HL-60/S4 treated with retinoic acid at 250 ng/mL for 4 days and 3 days (cell line): ENCODE measurements around the gene ZNF394.

ENCODE experiments used
- in situ Hi-C: fragments of 300-500 bp; cut with MboI; formaldehyde crosslinking; loops from 2 replicates; pipeline ENCODE4 v1.7.0; 2022; ENCODE audit warnings: low sequenced_read_pairs

ZNF394 gene

GRCh38 chr7:99497766-99498545, 2.1 kb downstream of the ZNF394 start:
- in situ Hi-C loops: no loop called here

DNA sequence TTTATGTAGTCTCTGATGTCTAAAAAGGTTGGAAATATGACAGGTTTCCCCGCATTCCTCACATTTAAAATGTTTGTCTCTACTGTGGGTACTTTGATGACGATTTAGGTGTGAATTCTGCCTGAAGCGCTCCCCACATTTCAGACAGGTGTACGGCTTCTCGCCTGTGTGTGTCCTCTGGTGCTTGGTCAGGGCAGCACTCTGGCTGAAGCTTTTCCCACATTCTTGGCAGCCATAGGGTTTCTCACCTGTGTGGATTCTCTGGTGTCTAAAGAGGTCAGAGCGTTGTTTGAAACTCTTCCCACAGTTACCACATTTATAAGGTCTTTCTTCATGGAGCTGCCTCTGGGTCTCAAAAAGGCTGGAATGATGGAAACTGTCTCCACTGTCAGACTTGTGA, 6.3 kb downstream of the ZNF394 start:
- in situ Hi-C loops: no loop called here

DNA sequence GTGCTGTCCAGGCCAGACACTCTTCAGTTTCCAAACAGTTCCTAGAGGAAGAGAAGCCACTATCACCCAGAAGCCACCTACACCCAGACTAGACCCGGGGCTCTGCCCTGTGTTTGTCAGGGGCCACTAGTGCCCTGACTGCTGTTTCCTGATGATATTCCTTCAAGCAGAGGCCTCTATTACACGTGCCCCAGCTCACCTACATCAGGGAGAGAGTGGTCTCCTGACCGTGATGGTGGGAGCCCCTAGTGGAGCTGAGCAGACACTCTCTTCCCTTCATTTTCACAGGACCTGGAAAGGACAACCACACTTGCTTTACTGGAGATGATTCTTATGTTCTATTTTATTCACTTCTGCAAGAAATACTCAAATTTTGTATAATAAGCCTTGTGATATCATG, 9.2 kb downstream of the ZNF394 start:
- in situ Hi-C loops: no loop called here

GRCh38 chr7:99489235-99489634, 10.8 kb downstream of the ZNF394 start:
- in situ Hi-C loops: no loop called here

DNA sequence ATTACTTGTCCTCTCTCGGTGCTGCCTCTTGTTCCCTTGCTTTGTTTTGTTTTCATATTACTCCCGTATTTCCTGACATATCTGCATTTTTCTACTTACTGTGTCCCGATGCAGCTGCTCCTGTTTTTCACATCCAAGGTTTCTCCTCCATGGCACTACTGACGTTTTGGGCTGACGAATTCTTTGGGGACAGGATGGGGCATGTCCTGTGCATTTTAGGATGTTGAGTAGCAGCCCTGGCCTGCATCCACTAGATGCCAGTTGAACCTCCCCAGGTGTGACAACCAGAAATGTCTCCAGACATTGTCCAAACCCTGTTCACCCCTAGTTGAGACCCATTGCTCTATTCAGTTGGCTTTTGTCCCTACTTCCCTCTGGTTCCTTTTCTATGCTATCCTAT, 15.0 kb downstream of the ZNF394 start:
- in situ Hi-C loops: no loop called here

GRCh38 chr7:99478464-99479440, 21.3 kb downstream of the ZNF394 start:
- in situ Hi-C loops: no loop called here

GRCh38 chr7:99476107-99476506, 24.0 kb downstream of the ZNF394 start:
- in situ Hi-C loops: no loop called here

DNA sequence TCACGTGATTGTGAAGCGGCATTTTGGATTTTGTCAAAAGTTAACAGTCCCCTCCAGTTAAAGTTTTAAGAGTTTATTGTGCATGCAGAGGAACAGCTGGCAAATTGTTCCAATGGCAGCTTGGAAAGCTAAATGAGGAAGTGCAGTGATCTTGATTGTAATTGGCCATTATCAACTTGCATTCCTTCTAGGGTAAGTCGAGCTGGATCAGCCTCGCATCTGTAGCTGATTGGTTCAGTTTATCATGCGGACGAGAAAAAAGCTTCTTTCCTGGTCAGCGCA, 26.8 kb downstream of the ZNF394 start:
- in situ Hi-C loops: no loop called here

DNA sequence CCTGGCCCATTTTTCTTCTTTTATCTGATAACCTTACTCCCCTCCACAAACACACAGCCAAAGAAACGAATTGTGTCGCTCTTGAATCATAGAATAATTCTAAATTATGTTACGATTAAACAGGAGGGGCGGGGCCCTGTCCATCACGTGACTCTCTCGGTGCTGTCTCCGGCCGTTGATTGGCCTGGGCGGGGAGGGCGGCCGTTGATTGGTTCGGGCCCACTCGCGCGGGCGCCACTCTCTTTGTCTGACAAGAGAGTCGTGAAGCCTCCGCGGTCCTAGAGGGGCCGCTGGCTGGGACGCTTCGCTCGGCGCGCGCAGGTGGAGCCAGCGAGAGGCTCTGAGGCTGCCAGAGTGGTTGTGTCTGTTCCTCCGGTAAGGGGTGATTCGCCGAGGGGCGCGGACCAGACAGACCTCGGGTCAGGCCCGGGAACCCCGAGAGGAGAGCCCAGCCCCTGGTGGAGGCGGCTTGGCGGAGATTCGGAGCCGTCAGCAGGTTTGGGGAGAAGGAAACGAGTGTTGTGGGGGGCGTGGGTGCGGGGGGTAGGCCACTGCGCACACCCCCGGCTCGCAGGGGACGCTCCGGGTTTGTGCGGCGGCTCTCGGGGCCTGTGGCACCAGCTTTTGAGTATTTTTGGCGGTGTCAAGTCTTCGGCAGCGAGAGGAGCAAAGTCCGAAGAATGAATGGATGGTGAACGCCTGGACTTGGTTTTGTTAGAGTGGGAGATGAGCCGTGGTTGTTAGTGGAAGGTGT, 27.3 kb downstream of the ZNF394 start, which contains the start of gene ZNF789:
Gene ZNF789, plus strand, starts transcription at position 330 of the 754 bp plus-strand sequence. CDS start 3,567 bp downstream, outside the sequence.
- in situ Hi-C loops: no loop called here

DNA sequence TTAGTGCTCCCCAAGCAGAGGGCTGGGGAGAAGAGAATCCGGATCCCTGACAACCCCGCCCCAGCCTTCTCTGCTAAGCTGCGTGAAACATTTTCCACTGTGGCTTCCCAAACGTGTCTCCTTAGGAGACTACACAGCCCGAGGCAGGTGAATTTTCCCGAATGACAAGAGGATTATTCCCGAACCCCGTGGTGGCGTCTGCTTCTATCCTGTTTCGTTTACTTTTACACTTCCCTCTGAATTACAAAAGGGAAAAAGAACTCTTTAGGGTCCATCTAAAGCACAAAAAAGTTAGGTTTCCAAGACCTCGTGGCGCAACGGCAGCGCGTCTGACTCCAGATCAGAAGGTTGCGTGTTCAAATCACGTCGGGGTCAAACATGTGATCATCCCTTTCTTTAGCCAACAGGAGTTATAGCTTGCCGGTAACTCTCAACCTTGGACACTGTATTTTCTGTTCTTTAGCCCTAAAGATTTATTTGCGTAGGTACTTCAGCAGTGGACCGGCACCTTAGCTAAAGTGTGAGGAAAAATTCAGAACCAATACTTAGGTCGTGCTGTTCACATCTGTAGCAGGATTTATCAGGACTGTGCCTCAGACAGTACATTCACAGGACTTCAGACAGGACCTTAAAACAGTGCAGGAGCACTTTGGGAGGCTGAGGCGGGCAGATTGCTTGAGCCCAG, 30.6 kb downstream of the ZNF394 start:
- in situ Hi-C loops: no loop called here

DNA sequence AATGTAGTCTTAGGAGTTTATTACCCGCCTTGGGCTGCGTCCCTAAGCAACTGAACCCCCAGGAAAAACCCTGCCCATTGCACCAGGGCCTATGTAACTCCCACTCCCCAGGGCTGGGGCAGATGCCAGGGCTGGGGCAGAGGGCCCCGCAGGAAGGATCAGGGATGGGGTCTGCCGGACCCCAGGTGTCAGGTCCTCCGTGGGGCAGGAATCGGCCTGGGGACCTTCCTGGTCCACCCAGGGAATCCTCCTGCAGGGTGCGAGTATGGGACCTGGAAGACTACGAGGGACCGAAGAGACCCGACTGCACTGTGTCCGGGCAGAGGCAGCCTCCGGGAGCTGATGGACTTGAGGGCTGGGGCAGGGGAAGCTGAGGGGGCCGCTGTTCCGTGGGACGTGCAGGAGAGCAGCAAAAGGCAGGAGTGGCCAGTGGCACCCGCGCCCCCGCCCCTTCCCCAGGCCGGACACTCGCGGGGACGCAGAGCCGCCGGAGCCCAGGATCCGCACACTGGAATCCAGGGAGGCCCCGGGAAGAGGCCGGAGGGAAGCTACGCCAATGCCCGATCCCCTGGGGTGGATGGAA, 31.7 kb downstream of the ZNF394 start:
- in situ Hi-C loops: no loop called here

- in situ Hi-C loops: no loop called here
These were observed 34.7 kb downstream of the ZNF394 start for GRCh38 chr7:99465421-99465768.

DNA sequence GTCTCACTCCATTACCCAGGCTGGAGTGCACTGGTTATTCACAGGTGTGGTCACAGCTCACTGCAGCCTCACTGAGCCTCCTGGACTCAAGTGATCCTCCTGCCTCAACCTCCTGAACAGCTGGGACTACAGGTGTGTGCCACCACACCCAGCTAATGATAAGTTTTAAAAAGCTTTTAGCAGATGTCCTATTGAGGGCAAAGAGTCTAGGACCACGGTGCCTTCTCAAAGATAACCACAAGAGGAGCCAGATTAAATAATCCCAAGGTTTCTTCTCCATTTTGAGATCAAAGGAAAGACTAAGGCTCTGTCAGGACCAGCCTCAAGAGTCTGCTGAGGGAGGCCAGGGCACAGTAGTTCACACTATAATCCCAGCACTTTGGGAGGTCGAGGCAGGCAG, 38.9 kb downstream of the ZNF394 start:
- in situ Hi-C loops: no loop called here

DNA sequence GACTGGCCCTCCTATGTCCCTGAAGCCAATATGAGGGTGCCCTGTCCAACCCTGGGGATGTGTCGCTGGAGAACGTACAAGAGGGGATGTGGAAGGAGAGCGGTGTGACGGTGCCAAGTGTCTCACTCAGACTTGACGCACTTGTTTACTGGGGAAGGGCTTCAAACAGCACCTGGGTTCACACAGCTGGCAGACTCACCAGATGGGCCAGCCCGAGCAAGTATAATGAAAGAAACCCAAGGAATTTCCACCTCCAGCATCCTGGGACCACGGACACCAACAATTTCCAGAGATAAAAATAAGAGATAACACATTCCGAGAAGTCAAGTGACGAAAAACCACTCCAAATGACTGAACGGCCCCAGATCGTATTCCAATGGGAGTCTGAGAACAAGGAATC, 39.4 kb downstream of the ZNF394 start:
- in situ Hi-C loops: no loop called here

GRCh38 chr7:99459087-99459486, 41.0 kb downstream of the ZNF394 start:
- in situ Hi-C loops: no loop called here

DNA sequence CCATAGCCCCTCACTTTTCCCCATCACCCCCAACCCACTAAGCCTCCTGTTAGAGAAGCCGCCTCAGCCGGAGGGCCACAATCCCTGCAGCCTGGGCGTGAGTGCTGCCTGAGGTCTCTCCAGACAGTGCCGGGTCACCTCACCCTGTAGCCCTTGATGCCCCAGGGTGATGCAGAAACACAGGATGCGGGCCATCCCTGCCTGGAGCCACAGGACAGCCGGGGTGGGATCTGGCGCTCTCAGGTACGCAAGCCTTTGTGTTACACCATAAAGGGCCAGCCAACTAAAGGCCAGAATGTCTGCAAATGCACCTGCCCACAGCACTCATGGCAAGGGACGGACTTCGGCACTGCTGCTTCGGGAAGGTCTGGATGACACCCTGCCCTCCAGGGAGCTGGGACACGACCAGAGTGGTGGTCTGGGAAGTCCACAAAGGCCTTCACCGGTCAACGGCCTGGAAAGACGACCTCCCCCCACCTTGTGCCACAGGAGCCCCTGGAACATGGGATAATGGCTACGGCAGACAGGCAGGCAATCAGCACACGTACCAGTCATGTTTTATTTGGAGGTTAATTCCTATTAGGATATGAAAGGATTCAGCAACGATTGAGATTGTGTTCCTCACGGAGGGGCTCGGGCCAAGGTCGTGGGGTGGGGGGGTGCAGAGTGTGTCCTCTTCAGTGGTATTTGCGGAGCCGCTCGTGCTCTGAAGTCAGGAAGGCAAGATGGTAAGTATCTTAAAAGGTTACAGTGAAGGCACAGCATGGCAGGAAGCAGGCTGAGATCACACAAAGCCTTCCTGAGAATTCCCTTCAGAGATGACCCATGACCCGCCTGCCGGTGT, 42.2 kb downstream of the ZNF394 start:
- in situ Hi-C loops: no loop called here

GRCh38 chr7:99457050-99457649, 42.9 kb downstream of the ZNF394 start:
- in situ Hi-C loops: no loop called here

DNA sequence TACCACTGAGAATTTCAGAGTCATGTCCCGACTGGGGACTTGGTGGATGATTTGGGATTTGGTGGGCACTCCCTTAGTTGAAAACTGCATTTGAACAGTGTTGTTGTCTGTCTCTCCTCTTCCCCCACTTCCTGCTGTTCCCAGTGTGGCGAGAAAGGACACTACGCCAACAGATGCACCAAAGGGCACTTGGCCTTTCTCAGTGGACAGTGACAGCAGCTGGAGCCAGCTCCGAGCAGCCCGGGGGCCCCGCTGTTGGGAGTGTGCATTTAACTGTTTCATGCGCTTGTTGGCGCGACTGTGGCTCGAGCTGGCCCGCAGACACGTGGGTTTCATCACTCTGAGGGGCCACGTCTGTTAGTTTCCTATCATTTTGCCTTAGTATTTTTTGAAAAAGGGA, 43.8 kb downstream of the ZNF394 start:
- in situ Hi-C loops: no loop called here

DNA sequence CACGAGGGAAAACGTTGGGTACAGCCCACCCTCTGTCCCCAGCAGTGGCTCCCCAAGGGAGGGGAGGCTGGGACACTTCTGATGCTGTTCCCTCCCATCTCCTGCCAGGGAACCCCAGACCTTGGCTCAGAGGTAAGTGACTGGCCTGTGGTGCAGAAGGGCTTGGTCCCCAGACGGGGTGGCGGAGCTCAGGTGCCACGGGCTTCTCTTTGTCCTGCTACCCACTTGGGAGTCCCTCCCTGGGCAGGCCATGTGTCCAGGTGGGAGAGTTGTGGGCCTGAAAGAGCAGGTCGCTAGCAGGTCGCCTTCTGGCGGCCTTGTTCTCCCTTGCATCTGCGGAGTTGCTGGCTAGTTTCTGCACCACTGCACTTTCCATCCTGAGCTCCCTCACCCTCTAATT, 44.2 kb downstream of the ZNF394 start:
- in situ Hi-C loops: no loop called here
